Thoracic aorta (tissue), 2 donors: ENCODE data around the gene CHRNG. TPM values are rescaled to one million over a fixed set of nuclear protein-coding genes. Genes with fewer than 3 reads are reported as not detected.

Experiments
- ATAC-seq: fragments of 150-250 bp; one replicate; pipeline ENCODE4 v1.8.0; 2017; ENCODE audit warnings: low read depth; ENCODE audit not compliant: insufficient number of reproducible peaks, low FRiP score
- DNase-seq: peaks from one replicate; pipeline ENCODE4 v3.0.0-alpha.2; 2020; ENCODE audit warnings: low spot score
- H3K27ac ChIP-seq, 2 donors: fragments of 200-600 bp; sonication (generic); 1 replicate in 1 of 2; 2 replicates in 1 of 2; pipeline ENCODE4 v1.5.1; 2016; ENCODE audit warnings: mild to moderate bottlenecking in 2 of 2, moderate library complexity in 2 of 2
- H3K27me3 ChIP-seq: fragments of 200-600 bp; sonication (generic); replicated peaks from 2 replicates; pipeline ENCODE4 v1.6.0; 2016; ENCODE audit warnings: mild to moderate bottlenecking; ENCODE audit not compliant: insufficient read depth
- H3K36me3 ChIP-seq: fragments of 200-600 bp; sonication (generic); one replicate; pipeline ENCODE4 v1.5.1; 2016
- H3K4me1 ChIP-seq, 2 donors: fragments of 200-600 bp; sonication (generic); 1 replicate in 1 of 2; 2 replicates in 1 of 2; pipeline versions ENCODE4 v1.5.1 to v1.6.0; 2016; ENCODE audit warnings: low read depth in 2 of 2, mild to moderate bottlenecking in 1 of 2; ENCODE audit not compliant: control insufficient read depth in 1 of 2
- H3K4me3 ChIP-seq: fragments of 200-600 bp; sonication (generic); 2 replicates; pipeline ENCODE4 v1.5.1; 2016; ENCODE audit warnings: mild to moderate bottlenecking
- H3K9me3 ChIP-seq: fragments of 200-600 bp; sonication (generic); 2 replicates; pipeline ENCODE4 v1.5.1; 2016
- CTCF ChIP-seq: fragments of 200-600 bp; sonication (generic); IDR thresholded peaks from one replicate; pipeline ENCODE4 v1.5.1; 2019; ENCODE audit warnings: antibody characterized with exemption
- total RNA-seq, 2 donors: library from RNA; depleted of rRNA; stranded (reverse); fragments of >200 nt; gene quantifications; one replicate each; pipeline versions ENCODE4 v1.1.0 to v1.2.3, GENCODE V29; 2016

CHRNG gene
- total RNA-seq, 2 donors from 2014 or later: not detected

DNA sequence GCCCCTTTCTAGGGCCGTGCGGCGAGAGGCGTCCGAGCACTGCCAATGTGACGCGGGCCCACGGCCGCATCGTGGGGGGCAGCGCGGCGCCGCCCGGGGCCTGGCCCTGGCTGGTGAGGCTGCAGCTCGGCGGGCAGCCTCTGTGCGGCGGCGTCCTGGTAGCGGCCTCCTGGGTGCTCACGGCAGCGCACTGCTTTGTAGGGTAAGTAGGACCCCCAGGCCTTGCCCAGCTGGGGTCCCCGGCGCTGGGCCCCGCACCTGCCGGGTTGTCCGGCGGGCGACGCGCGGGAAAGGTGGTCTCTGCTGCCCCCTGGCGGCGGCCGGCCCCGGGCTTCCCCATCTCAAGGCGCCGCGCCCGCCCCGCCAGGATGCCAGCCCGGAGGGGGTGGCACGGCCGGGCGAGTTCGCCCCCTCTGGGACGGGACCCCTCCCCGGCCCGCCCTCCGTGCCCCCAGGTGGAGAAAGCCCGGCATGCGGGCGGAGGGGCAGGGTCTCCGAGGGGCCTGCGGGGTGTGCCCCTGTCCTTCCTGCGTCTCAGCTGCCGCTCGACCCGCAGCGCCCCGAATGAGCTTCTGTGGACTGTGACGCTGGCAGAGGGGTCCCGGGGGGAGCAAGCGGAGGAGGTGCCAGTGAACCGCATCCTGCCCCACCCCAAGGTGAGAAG lies 17.4 kb upstream of the CHRNG start:
- H3K36me3 ChIP-seq: no peaks in the 10 kb centered on the region
- no peak overlapping the region for H3K27ac ChIP-seq
- peak; percentile 89 for TF ChIP-seq CTCF
- H3K27me3 ChIP-seq: peaks cover 17% of the 10 kb centered on the region
- H3K4me3 ChIP-seq: peak overlapping the region; percentile 65
- no peaks in the 10 kb centered on the region for H3K9me3 ChIP-seq
- peaks cover 7 to 33% of the 10 kb centered on the region in 2 donors for H3K4me1 ChIP-seq
- no peak for DNase-seq
- no peak for ATAC-seq

GRCh38 chr2:232522623-232523401 lies 16.7 kb upstream of the CHRNG start:
- TF ChIP-seq CTCF: no peak
- H3K27ac ChIP-seq: no peak overlapping the region

GRCh38 chr2:232523402-232523681 lies 16.1 kb upstream of the CHRNG start:
- H3K27ac ChIP-seq: no peak overlapping the region
- DNase-seq: no peak
- H3K9me3 ChIP-seq: no peaks in the 10 kb centered on the region
- no peak for ATAC-seq
- no peak for TF ChIP-seq CTCF
- H3K4me1 ChIP-seq: peaks cover 7 to 33% of the 10 kb centered on the region in 2 donors
- no peaks in the 10 kb centered on the region for H3K36me3 ChIP-seq
- H3K27me3 ChIP-seq: peaks cover 17% of the 10 kb centered on the region
- H3K4me3 ChIP-seq: peak overlapping the region; percentile 54

More at GRCh38 chr2:232522623-232523401, 16.7 kb upstream of the CHRNG start:
- H3K27me3 ChIP-seq: peaks cover 17% of the 10 kb centered on the region
- no peak for ATAC-seq
- H3K36me3 ChIP-seq: no peaks in the 10 kb centered on the region
- no peaks in the 10 kb centered on the region for H3K9me3 ChIP-seq
- no peak for DNase-seq
- H3K4me1 ChIP-seq: peaks cover 7 to 33% of the 10 kb centered on the region in 2 donors
- H3K4me3 ChIP-seq: peak overlapping the region; percentile 65

DNA sequence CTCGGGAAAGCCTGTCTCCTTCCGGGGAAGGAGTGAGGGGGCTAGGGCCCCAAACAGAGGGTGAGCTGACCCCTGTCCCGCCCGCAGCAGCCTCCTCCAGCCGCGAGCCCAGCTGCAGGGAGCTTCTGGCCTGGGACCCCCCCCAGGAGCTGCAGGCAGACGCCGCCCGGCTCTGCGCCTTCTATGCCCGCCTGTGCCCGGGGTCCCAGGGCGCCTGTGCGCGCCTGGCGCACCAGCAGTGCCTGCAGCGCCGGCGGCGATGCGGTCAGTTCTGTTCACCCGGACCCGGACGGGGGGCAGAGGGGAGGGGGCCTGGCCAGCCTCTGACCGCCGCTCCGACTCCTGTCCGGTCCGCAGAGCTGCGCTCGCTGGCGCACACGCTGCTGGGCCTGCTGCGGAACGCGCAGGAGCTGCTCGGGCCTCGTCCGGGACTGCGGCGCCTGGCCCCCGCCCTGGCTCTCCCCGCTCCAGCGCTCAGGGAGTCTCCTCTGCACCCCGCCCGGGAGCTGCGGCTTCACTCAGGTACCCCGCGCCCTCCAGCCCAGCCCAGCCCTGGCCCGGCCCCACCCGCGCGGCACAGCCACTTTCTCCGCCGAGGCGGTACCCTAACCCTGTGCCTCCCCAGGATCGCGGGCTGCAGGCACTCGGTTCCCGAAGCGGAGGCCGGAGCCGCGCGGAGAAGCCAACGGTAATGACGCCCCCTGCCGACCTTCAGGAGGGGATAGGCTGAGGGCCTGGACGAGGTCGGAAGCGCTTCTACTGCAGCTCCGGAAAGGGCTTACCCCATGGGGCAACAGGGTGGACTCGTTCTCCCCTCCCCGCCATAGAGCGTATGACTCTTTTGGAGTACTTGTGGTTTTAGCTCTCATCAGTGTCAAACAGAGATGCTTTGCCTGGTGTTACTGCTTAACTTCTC lies 15.6 kb upstream of the CHRNG start:
- Histone ChIP-seq H3K9me3 (no peaks in the 10 kb centered on the region), H3K27me3 (peaks cover 17% of the 10 kb centered on the region), H3K4me1 (peaks cover 7 to 33% of the 10 kb centered on the region in 2 donors), H3K36me3 (no peaks in the 10 kb centered on the region), H3K4me3 (peak overlapping the region; percentile 54), H3K27ac (no peak overlapping the region)
- DNase-seq: no peak
- no peak for ATAC-seq
- no peak for TF ChIP-seq CTCF

GRCh38 chr2:232524771-232525170 lies 14.7 kb upstream of the CHRNG start:
- no peak for TF ChIP-seq CTCF
- Histone ChIP-seq H3K27ac (no peak overlapping the region), H3K4me1 (peaks cover 7 to 33% of the 10 kb centered on the region in 2 donors), H3K4me3 (no peak overlapping the region), H3K9me3 (no peaks in the 10 kb centered on the region), H3K36me3 (no peaks in the 10 kb centered on the region), H3K27me3 (peaks cover 17% of the 10 kb centered on the region)
- no peak for ATAC-seq
- no peak for DNase-seq
